ENCODE data around the gene CCP110.
A peak's percentile ranks its signal among the peaks of the same experiment; 100 is the strongest.
"Not testable (repeated sequence)": the region's sequence is repeated elsewhere in the genome, so short reads cannot be mapped to it uniquely, and the experiment has no call there.

Gene CCP110

GRCh38 chr16:19513377-19514053 is 10.2 kb upstream of the CCP110 start:
- no peak for DNase-seq

- no peak for DNase-seq
These were observed 8.0 kb upstream of the CCP110 start for GRCh38 chr16:19515757-19516156.

- DNase-seq, result no peak
These were observed 6.2 kb upstream of the CCP110 start for GRCh38 chr16:19517424-19518089.

GRCh38 chr16:19518388-19518787 is 5.4 kb upstream of the CCP110 start:
- no peak for DNase-seq

- no peak for DNase-seq
These were observed 2.8 kb upstream of the CCP110 start for GRCh38 chr16:19520861-19521331.

GRCh38 chr16:19521471-19522396 is 2.0 kb upstream of the CCP110 start, which contains the start of gene GDE1:
GDE1 (minus strand) TSS chr16:19522098; CDS start chr16:19521964, 134 bp downstream.
- peak; percentile 77 for DNase-seq

- DNase-seq, result no peak
These were observed 1.4 kb upstream of the CCP110 start for GRCh38 chr16:19522397-19522732.

- no peak for DNase-seq
These were observed 982 bp upstream of the CCP110 start for GRCh38 chr16:19522760-19523159.

GRCh38 chr16:19523184-19523558 is 571 bp upstream of the CCP110 start:
- DNase-seq, result no peak

- DNase-seq, result no peak
These were observed 544 bp downstream of the CCP110 start for GRCh38 chr16:19524356-19524615.

GRCh38 chr16:19524616-19525384 is 1.1 kb downstream of the CCP110 start:
- DNase-seq, result no peak

GRCh38 chr16:19525385-19525723 is 1.6 kb downstream of the CCP110 start:
- no peak for DNase-seq

- no peak for DNase-seq
These were observed 3.4 kb downstream of the CCP110 start for GRCh38 chr16:19527161-19527560.

GRCh38 chr16:19528666-19529065 is 4.9 kb downstream of the CCP110 start:
- no peak for DNase-seq

- no peak for DNase-seq
These were observed 8.9 kb downstream of the CCP110 start for GRCh38 chr16:19532601-19533000.

GRCh38 chr16:19540241-19540970 is 16.7 kb downstream of the CCP110 start:
- DNase-seq, result no peak

- DNase-seq, result peak; percentile 64
These were observed 18.5 kb downstream of the CCP110 start for GRCh38 chr16:19542138-19542821.

- DNase-seq, result not testable (repeated sequence)
These were observed 19.7 kb downstream of the CCP110 start for GRCh38 chr16:19543278-19543996.

- no peak for DNase-seq
These were observed 24.4 kb downstream of the CCP110 start for GRCh38 chr16:19548144-19548543.

GRCh38 chr16:19549673-19550072 is 25.9 kb downstream of the CCP110 start:
- DNase-seq, result no peak
